HL-60 (cell line): ENCODE data around the gene CATSPER4.

Experiments used
- POLR2AphosphoS5 ChIP-seq: IDR thresholded peaks from 2 replicates; pipeline ENCODE4 v1.6.1; 2012; ENCODE audit warnings: low read depth
- SPI1 ChIP-seq: IDR thresholded peaks from 2 replicates; pipeline ENCODE4 v1.6.1; 2012; ENCODE audit warnings: low read depth, mild to moderate bottlenecking, borderline replicate concordance
- TF ChIP-seq, protein P1 (sequence below): IDR thresholded peaks from one replicate; pipeline ENCODE4 v1.5.1; 2011; ENCODE audit warnings: low read length, control low read depth, inconsistent platforms; ENCODE audit not compliant: insufficient read depth

DNA sequence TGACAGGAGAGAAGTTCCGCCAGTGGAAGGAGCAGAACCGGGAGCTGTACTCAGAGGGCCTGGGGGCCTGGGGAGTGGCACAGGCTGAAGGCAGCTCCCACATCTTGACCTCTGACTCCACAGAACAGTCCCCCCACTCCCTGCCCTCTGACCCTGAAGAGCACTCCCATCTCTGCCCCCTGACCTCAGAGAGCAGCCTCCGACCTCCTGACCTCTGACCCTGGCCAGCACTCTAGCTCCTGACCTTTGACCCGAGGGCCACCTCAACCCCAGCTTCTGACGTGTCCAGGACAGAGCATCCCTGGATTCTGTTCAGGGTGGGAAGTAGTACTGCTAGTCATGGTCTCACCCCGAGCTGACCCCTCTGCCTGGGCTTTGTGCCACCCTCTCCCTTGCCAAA, 1.1 kb upstream of the CATSPER4 start:
- TF ChIP-seq, protein P1, sequence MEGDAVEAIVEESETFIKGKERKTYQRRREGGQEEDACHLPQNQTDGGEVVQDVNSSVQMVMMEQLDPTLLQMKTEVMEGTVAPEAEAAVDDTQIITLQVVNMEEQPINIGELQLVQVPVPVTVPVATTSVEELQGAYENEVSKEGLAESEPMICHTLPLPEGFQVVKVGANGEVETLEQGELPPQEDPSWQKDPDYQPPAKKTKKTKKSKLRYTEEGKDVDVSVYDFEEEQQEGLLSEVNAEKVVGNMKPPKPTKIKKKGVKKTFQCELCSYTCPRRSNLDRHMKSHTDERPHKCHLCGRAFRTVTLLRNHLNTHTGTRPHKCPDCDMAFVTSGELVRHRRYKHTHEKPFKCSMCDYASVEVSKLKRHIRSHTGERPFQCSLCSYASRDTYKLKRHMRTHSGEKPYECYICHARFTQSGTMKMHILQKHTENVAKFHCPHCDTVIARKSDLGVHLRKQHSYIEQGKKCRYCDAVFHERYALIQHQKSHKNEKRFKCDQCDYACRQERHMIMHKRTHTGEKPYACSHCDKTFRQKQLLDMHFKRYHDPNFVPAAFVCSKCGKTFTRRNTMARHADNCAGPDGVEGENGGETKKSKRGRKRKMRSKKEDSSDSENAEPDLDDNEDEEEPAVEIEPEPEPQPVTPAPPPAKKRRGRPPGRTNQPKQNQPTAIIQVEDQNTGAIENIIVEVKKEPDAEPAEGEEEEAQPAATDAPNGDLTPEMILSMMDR, result no peak
- TF ChIP-seq POLR2AphosphoS5 (no peak), SPI1 (no peak)
